Spleen (tissue), 7 donors: ENCODE data around the gene ERC1.

ENCODE experiments used
- CTCF ChIP-seq, 11 experiments: fragments of 200-600 bp in 7 of 11; fragments of 450-650 bp in 4 of 11; sonication (generic) in 4 of 11; IDR thresholded peaks in 8 of 11; conservative IDR thresholded peaks in 3 of 11; 1 replicate in 7 of 11; 2 replicates in 4 of 11; pipeline versions ENCODE4 v1.4.0 to v1.8.0; 2016 to 2021; ENCODE audit warnings: antibody characterized with exemption in 11 of 11, inconsistent platforms in 4 of 11, mild to moderate bottlenecking in 1 of 11
- POLR2A ChIP-seq, 3 donors: fragments of 450-650 bp; IDR thresholded peaks; one replicate each; pipeline ENCODE4 v1.5.1; 2017; ENCODE audit warnings: antibody characterized with exemption in 3 of 3, mild to moderate bottlenecking in 1 of 3
- POLR2AphosphoS5 ChIP-seq, 3 donors: sonication (generic); formaldehyde crosslinking; IDR thresholded peaks; one replicate each; pipeline ENCODE4 v1.5.1; 2017; ENCODE audit warnings: antibody characterized with exemption in 3 of 3
- donor health status: DM: no; HTN: no; CAD: no; lungs with moderate emphysema.
- donor health status: DM: no; HTN: no; CAD: no.
- donor health status: DM: no; HTN: no; CAD: no.

GRCh38 chr12:969821-970220 is 21.2 kb upstream of the ERC1 start:
- TF ChIP-seq CTCF (IDR thresholded peaks at IDR 0.05 in 8 of 11, conservative IDR thresholded peaks at IDR 0.05 in 3 of 11): no peak
- TF ChIP-seq POLR2A (IDR thresholded peaks at IDR 0.05): no peak
- no peak for TF ChIP-seq POLR2AphosphoS5 (IDR thresholded peaks at IDR 0.05)
